ENCODE results near the gene EGLN2. TPM values are rescaled to one million over a fixed set of nuclear protein-coding genes. Genes with fewer than 3 reads are reported as not detected.
A peak's percentile ranks its signal among the peaks of the same experiment; 100 is the strongest.
"Not testable (repeated sequence)": the region's sequence is repeated elsewhere in the genome, so short reads cannot be mapped to it uniquely, and the experiment has no call there.

EGLN2 gene
- total and polyA plus RNA-seq, 2 donors (not counting 3 experiments of a cell fraction or from before 2014, with no cell fraction given), result 118 to 152 TPM

DNA sequence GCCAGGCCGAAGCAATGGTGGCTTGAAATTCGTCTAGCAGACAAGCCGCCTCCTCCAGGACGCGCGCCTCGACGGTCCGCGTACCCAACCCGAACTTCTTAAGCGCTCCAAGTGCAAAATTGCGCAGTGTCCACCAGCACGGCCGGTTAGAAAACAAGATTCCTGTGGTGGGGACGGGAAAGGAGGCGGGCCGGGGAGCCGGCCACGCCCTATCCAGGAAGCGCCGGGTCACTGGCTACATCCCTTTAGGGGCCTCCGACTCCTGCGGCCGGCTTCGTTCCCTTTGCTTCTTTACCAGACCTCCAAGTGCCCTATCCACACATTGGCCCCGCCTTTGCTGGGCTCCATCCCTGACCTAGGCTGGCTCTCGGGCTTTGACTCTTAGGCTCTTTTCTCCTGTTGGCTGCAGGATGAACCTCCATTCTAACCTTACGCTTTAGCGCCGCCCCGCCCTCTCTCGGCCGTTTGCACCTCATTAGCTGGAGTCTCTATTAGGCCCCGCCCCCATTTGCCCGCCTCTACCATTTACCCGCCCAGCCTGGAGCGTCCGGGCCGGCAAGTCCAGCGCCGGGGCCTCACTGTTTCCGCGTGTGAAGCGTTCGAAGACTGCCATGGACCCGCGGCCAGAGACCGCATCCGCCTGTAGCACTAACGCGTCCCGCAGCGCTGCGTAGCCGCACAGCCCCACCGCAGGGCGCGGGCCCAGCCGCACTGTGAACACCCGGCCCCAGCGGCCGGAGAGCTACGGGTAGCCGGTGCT is 11.8 kb downstream of the EGLN2 start:
- peak; percentile 100 for FAIRE-seq
- peaks cover 23% of the 10 kb centered on the region for H3K79me2 ChIP-seq (ENCODE audit: control insufficient read depth, insufficient read depth, low read length)
- H3K27ac ChIP-seq (ENCODE audit: insufficient read depth, low read depth, low read length); H3K9ac ChIP-seq (replicated peaks; ENCODE audit: extremely low read depth, insufficient read depth, low read length); BruUV-seq (replicated peaks); H4K20me1 ChIP-seq (replicated peaks; ENCODE audit: control insufficient read depth, extremely low read depth, insufficient read depth, low read length); H3K27me3 ChIP-seq (ENCODE audit: control insufficient read depth in 2 of 2, insufficient read depth in 2 of 2, low read length in 2 of 2); H3K9me1 ChIP-seq (replicated peaks; ENCODE audit: control insufficient read depth, extremely low read depth, insufficient read depth, low read length); intact Hi-C loops (cut with micrococcal nuclease); H3K9me3 ChIP-seq (replicated peaks; ENCODE audit: control insufficient read depth, insufficient read depth, low read length); dilution Hi-C loops (cut with MboI; ENCODE audit: extremely low pct_ligation_motif_present, low sequenced_read_pairs): not testable (repeated sequence)
- peak; percentile 79 for DNase-seq (ENCODE audit: low read depth, low spot score)
- TF ChIP-seq POLR2A (IDR thresholded peaks at IDR 0.05; ENCODE audit: low read depth, low read length) (peak; percentile 40), POLR2AphosphoS5 (IDR thresholded peaks at IDR 0.05; ENCODE audit: insufficient read depth, low read depth, low read length) (peak; percentile 34)
- peak overlapping the region; percentile 15 to 29 (median 24) for H3K4me3 ChIP-seq (replicated peaks in 1 of 3; ENCODE audit: insufficient read depth in 1 of 3, low read depth in 1 of 3, low read length in 3 of 3)
- peaks cover 23% of the 10 kb centered on the region for H3K4me1 ChIP-seq (ENCODE audit: control insufficient read depth, extremely low read depth, insufficient read depth, low read length)
- peak overlapping the region; percentile 39 for H3K4me2 ChIP-seq (ENCODE audit: insufficient read depth, low read length)
- POLR2A ChIA-PET, result interaction anchor here (0.7 kb wide), 1 partner anchor 33 kb away, joined by 3 read pairs; the partner anchor contains the start of gene RAB4B
- H2AFZ ChIP-seq (ENCODE audit: low read depth, low read length), result peak overlapping the region; percentile 42
- CTCF ChIA-PET, result interaction anchor here (0.7 to 2.1 kb wide), 3 partner anchors 8 to 148 kb away, joined by 3 to 5 read pairs (median 4); partner anchors contain the start of gene EGLN2
- H3K36me3 ChIP-seq (ENCODE audit: control insufficient read depth in 2 of 2, extremely low read depth in 1 of 2, insufficient read depth in 2 of 2, low read length in 2 of 2), result peaks cover 9 to 23% of the 10 kb centered on the region in 2 experiments

GRCh38 chr19:40811478-40812341 is 12.7 kb downstream of the EGLN2 start:
- DNase-seq (ENCODE audit: low read depth, low spot score) (no peak), FAIRE-seq (peak; percentile 26)
- H3K27me3 ChIP-seq (ENCODE audit: control insufficient read depth in 2 of 2, insufficient read depth in 2 of 2, low read length in 2 of 2), result peaks cover 3 to 8% of the 10 kb centered on the region in 2 experiments
- dilution Hi-C loops (cut with MboI; ENCODE audit: extremely low pct_ligation_motif_present, low sequenced_read_pairs) (no loop called here), intact Hi-C loops (cut with micrococcal nuclease) (no loop called here)
- H2AFZ ChIP-seq (ENCODE audit: low read depth, low read length), result peak overlapping the region; percentile 42
- no peak overlapping the region for H3K4me3 ChIP-seq (replicated peaks in 1 of 3; ENCODE audit: insufficient read depth in 1 of 3, low read depth in 1 of 3, low read length in 3 of 3)
- H3K27ac ChIP-seq (ENCODE audit: insufficient read depth, low read depth, low read length), result no peak overlapping the region
- H4K20me1 ChIP-seq (replicated peaks; ENCODE audit: control insufficient read depth, extremely low read depth, insufficient read depth, low read length), result no peaks in the 10 kb centered on the region
- H3K4me2 ChIP-seq (ENCODE audit: insufficient read depth, low read length), result peak overlapping the region; percentile 30
- CTCF ChIA-PET, result interaction anchor here (0.7 to 2.1 kb wide), 4 partner anchors 8 to 148 kb away, joined by 3 to 5 read pairs (median 4); partner anchors contain the start of gene EGLN2
- POLR2A ChIA-PET, result interaction anchor here (0.7 kb wide), 2 partner anchors 34 to 166 kb away, joined by 3 read pairs; partner anchors contain the start of gene RAB4B
- H3K9me3 ChIP-seq (replicated peaks; ENCODE audit: control insufficient read depth, insufficient read depth, low read length), result no peaks in the 10 kb centered on the region
- peaks cover 15% of the 10 kb centered on the region for H3K4me1 ChIP-seq (ENCODE audit: control insufficient read depth, extremely low read depth, insufficient read depth, low read length)
- TSS peak; percentile 0 for BruUV-seq (replicated peaks)
- no peak overlapping the region for H3K9ac ChIP-seq (replicated peaks; ENCODE audit: extremely low read depth, insufficient read depth, low read length)
- no peaks in the 10 kb centered on the region for H3K9me1 ChIP-seq (replicated peaks; ENCODE audit: control insufficient read depth, extremely low read depth, insufficient read depth, low read length)
- peaks cover 16% of the 10 kb centered on the region for H3K79me2 ChIP-seq (ENCODE audit: control insufficient read depth, insufficient read depth, low read length)
- no peak for TF ChIP-seq POLR2AphosphoS5 (IDR thresholded peaks at IDR 0.05; ENCODE audit: insufficient read depth, low read depth, low read length)
- TF ChIP-seq, protein P1, sequence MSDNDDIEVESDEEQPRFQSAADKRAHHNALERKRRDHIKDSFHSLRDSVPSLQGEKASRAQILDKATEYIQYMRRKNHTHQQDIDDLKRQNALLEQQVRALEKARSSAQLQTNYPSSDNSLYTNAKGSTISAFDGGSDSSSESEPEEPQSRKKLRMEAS (IDR thresholded peaks at IDR 0.05; ENCODE audit: insufficient read depth, insufficient read length), result no peak
- TF ChIP-seq GATA2 (IDR thresholded peaks at IDR 0.05; ENCODE audit: insufficient read depth, insufficient read length, low read depth, low read length), result no peak
- no peak for TF ChIP-seq MYC (IDR thresholded peaks at IDR 0.05; ENCODE audit: low read depth, low read length)
- TF ChIP-seq, protein P2, sequence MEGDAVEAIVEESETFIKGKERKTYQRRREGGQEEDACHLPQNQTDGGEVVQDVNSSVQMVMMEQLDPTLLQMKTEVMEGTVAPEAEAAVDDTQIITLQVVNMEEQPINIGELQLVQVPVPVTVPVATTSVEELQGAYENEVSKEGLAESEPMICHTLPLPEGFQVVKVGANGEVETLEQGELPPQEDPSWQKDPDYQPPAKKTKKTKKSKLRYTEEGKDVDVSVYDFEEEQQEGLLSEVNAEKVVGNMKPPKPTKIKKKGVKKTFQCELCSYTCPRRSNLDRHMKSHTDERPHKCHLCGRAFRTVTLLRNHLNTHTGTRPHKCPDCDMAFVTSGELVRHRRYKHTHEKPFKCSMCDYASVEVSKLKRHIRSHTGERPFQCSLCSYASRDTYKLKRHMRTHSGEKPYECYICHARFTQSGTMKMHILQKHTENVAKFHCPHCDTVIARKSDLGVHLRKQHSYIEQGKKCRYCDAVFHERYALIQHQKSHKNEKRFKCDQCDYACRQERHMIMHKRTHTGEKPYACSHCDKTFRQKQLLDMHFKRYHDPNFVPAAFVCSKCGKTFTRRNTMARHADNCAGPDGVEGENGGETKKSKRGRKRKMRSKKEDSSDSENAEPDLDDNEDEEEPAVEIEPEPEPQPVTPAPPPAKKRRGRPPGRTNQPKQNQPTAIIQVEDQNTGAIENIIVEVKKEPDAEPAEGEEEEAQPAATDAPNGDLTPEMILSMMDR (IDR thresholded peaks at IDR 0.05; ENCODE audit: extremely low read depth in 1 of 2, insufficient read depth in 1 of 2, low read depth in 1 of 2, low read length in 2 of 2), result no peak
- no peak for TF ChIP-seq JUN (IDR thresholded peaks at IDR 0.05; ENCODE audit: borderline replicate concordance, insufficient read depth, insufficient read length, low read depth)
- no peak for TF ChIP-seq POLR2A (IDR thresholded peaks at IDR 0.05; ENCODE audit: low read depth, low read length)
- TF ChIP-seq FOS (IDR thresholded peaks at IDR 0.05; ENCODE audit: borderline replicate concordance, insufficient read depth, low read length), result no peak
- TF ChIP-seq EZH2 (IDR thresholded peaks at IDR 0.05; ENCODE audit: borderline replicate concordance, low read depth, low read length, severe bottlenecking), result no peak
- H3K36me3 ChIP-seq (ENCODE audit: control insufficient read depth in 2 of 2, extremely low read depth in 1 of 2, insufficient read depth in 2 of 2, low read length in 2 of 2), result peaks cover 9 to 23% of the 10 kb centered on the region in 2 experiments

Measured in endothelial cell of umbilical vein (primary cell).